Middle frontal gyrus (tissue), 1 donor: Measurements from ENCODE around the gene SP110.
"Not testable (repeated sequence)": the region's sequence is repeated elsewhere in the genome, so short reads cannot be mapped to it uniquely, and the experiment has no call there.

Experiments
- DNase-seq: peaks from one replicate; pipeline ENCODE4 v3.0.0-alpha.2; 2015; ENCODE audit warnings: low spot score; ENCODE audit errors: extremely low spot score

SP110 gene

GRCh38 chr2:230128623-230129342 lies 91.0 kb downstream of the SP110 start:
- no peak for DNase-seq

- no peak for DNase-seq
Observed at GRCh38 chr2:230127195-230127594, 92.6 kb downstream of the SP110 start.

GRCh38 chr2:230124757-230125431 lies 94.9 kb downstream of the SP110 start:
- no peak for DNase-seq

- no peak for DNase-seq
Observed at GRCh38 chr2:230124235-230124634, 95.5 kb downstream of the SP110 start.

- DNase-seq: not testable (repeated sequence)
Observed at GRCh38 chr2:230120376-230120775, 99.4 kb downstream of the SP110 start.

- DNase-seq: not testable (repeated sequence)
Observed at GRCh38 chr2:230119827-230120226, 100.0 kb downstream of the SP110 start.
